Tibial nerve (tissue), 4 donors: ENCODE measurements around the gene MAML2. TPM values are rescaled to one million over a fixed set of nuclear protein-coding genes. Genes with fewer than 3 reads are reported as not detected.

ENCODE experiments used
- DNase-seq, 2 donors: peaks; one replicate each; pipeline ENCODE4 v3.0.0-alpha.2; 2019; ENCODE audit warnings: low spot score in 2 of 2
- H3K27ac ChIP-seq, 4 donors: fragments of 200-600 bp; sonication (generic) in 3 of 4; one replicate each; pipeline ENCODE4 v1.5.1; 2017 to 2019; ENCODE audit warnings: mild to moderate bottlenecking in 1 of 4
- H3K27me3 ChIP-seq, 2 donors: fragments of 200-600 bp; sonication (generic) in 1 of 2; one replicate each; pipeline versions ENCODE4 v1.5.1 to v1.6.0; 2017 to 2019
- H3K36me3 ChIP-seq, 3 donors: fragments of 200-600 bp; sonication (generic); one replicate each; pipeline ENCODE4 v1.5.1; 2018 to 2019
- H3K4me1 ChIP-seq, 4 donors: fragments of 200-600 bp; sonication (generic) in 3 of 4; one replicate each; pipeline ENCODE4 v1.5.1; 2017 to 2019
- H3K4me3 ChIP-seq, 4 donors: fragments of 200-600 bp; sonication (generic) in 3 of 4; one replicate each; pipeline ENCODE4 v1.5.1; 2017 to 2019; ENCODE audit warnings: mild to moderate bottlenecking in 1 of 4, moderate library complexity in 1 of 4
- H3K9me3 ChIP-seq, 4 donors: fragments of 200-600 bp; sonication (generic) in 3 of 4; one replicate each; pipeline ENCODE4 v1.5.1; 2017 to 2019
- CTCF ChIP-seq, 5 experiments: fragments of 200-600 bp in 3 of 5; fragments of 450-650 bp in 2 of 5; sonication (generic) in 3 of 5; IDR thresholded peaks; one replicate each; pipeline ENCODE4 v1.5.1; 2016 to 2019; ENCODE audit warnings: antibody characterized with exemption in 5 of 5, mild to moderate bottlenecking in 3 of 5, moderate library complexity in 2 of 5
- EP300 ChIP-seq, 2 donors: sonication (generic); formaldehyde crosslinking; IDR thresholded peaks; one replicate each; pipeline ENCODE4 v1.6.1; 2017; ENCODE audit warnings: antibody characterized with exemption in 2 of 2, mild to moderate bottlenecking in 1 of 2
- POLR2A ChIP-seq, 2 donors: fragments of 450-650 bp; IDR thresholded peaks; one replicate each; pipeline ENCODE4 v1.6.1; 2017; ENCODE audit warnings: antibody characterized with exemption in 2 of 2, mild to moderate bottlenecking in 2 of 2, moderate library complexity in 2 of 2
- WGBS, 2 donors: methylation state at CpG; one replicate each; pipeline ENCODE4 v1.1.5; 2018; 5-methylcytosine and 5-hydroxymethylcytosine counted together
- total RNA-seq, 4 donors: library from RNA; depleted of rRNA; stranded (reverse); fragments of >200 nt; gene quantifications; one replicate each; pipeline ENCODE4 v1.1.0, GENCODE V29; 2016

Gene MAML2
- total RNA-seq, 4 donors from 2014 or later = 20.5 to 38.4 (median 27.9) TPM

- no peak for DNase-seq
- peak overlapping the region in 2 of 4 donors; percentile 62 to 73 for H3K27ac ChIP-seq
- TF ChIP-seq POLR2A (IDR thresholded peaks at IDR 0.05) (no peak), EP300 (IDR thresholded peaks at IDR 0.05) (no peak), CTCF (IDR thresholded peaks at IDR 0.05) (no peak)
- no peaks in the 10 kb centered on the region for H3K36me3 ChIP-seq
- H3K9me3 ChIP-seq = no peaks in the 10 kb centered on the region
- H3K4me3 ChIP-seq = no peak overlapping the region
- WGBS, 2 donors = 94 to 98% methylated on average over 4 of the region's 4 CpGs
- peaks cover 0 to 78% (median 50%) of the 10 kb centered on the region in 4 donors for H3K4me1 ChIP-seq
- no peaks in the 10 kb centered on the region for H3K27me3 ChIP-seq
Observed at GRCh38 chr11:96197801-96198701, 144.9 kb downstream of the MAML2 start.

- H3K27ac ChIP-seq = peak overlapping the region in 2 of 4 donors; percentile 61 to 73
- no peak for DNase-seq
- TF ChIP-seq POLR2A (IDR thresholded peaks at IDR 0.05) (no peak), CTCF (IDR thresholded peaks at IDR 0.05) (no peak), EP300 (IDR thresholded peaks at IDR 0.05) (no peak)
- no peak overlapping the region for H3K4me3 ChIP-seq
- WGBS, 2 donors = 33 to 48% methylated on average over 1 of the region's 1 CpG
- H3K4me1 ChIP-seq = peaks cover 0 to 78% (median 50%) of the 10 kb centered on the region in 4 donors
- H3K9me3 ChIP-seq = no peaks in the 10 kb centered on the region
- no peaks in the 10 kb centered on the region for H3K27me3 ChIP-seq
- H3K36me3 ChIP-seq = no peaks in the 10 kb centered on the region
Observed at GRCh38 chr11:96197103-96197502, 145.9 kb downstream of the MAML2 start.

GRCh38 chr11:96196181-96196662 is 146.8 kb downstream of the MAML2 start:
- 29 to 32% methylated on average over 7 of the region's 7 CpGs for WGBS, 2 donors
- Histone ChIP-seq H3K27me3 (no peaks in the 10 kb centered on the region), H3K9me3 (no peaks in the 10 kb centered on the region), H3K4me1 (peaks cover 0 to 77% (median 50%) of the 10 kb centered on the region in 4 donors), H3K4me3 (no peak overlapping the region), H3K27ac (peak overlapping the region in 2 of 4 donors; percentile 61 to 73), H3K36me3 (no peaks in the 10 kb centered on the region)
- DNase-seq = no peak
- TF ChIP-seq POLR2A (IDR thresholded peaks at IDR 0.05) (no peak), CTCF (IDR thresholded peaks at IDR 0.05) (no peak), EP300 (IDR thresholded peaks at IDR 0.05) (no peak)

GRCh38 chr11:96195671-96196070 is 147.3 kb downstream of the MAML2 start:
- no peaks in the 10 kb centered on the region for H3K27me3 ChIP-seq
- DNase-seq = no peak
- no peaks in the 10 kb centered on the region for H3K36me3 ChIP-seq
- WGBS, 2 donors = 60 to 64% methylated on average over 3 of the region's 3 CpGs
- H3K4me1 ChIP-seq = peaks cover 0 to 72% (median 47%) of the 10 kb centered on the region in 4 donors
- peak overlapping the region in 2 of 4 donors; percentile 61 to 73 for H3K27ac ChIP-seq
- no peak overlapping the region for H3K4me3 ChIP-seq
- H3K9me3 ChIP-seq = no peaks in the 10 kb centered on the region
- TF ChIP-seq CTCF (IDR thresholded peaks at IDR 0.05) = no peak
- no peak for TF ChIP-seq EP300 (IDR thresholded peaks at IDR 0.05)
- TF ChIP-seq POLR2A (IDR thresholded peaks at IDR 0.05) = no peak
